Sigmoid colon (tissue), 4 donors: ENCODE results near the gene IL36RN.

Experiments
- CTCF ChIP-seq, 4 experiments: fragments of 450-650 bp in 3 of 4; fragments of 200-600 bp in 1 of 4; IDR thresholded peaks; one replicate each; pipeline ENCODE4 v1.5.1; 2016 to 2019; ENCODE audit warnings: antibody characterized with exemption in 4 of 4, mild to moderate bottlenecking in 3 of 4, moderate library complexity in 2 of 4
- POLR2A ChIP-seq, 2 donors: fragments of 450-650 bp; IDR thresholded peaks; one replicate each; pipeline ENCODE4 v1.6.1; 2016; ENCODE audit warnings: antibody characterized with exemption in 2 of 2, mild to moderate bottlenecking in 2 of 2, moderate library complexity in 2 of 2
- POLR2AphosphoS5 ChIP-seq, 4 donors: sonication (generic); formaldehyde crosslinking; IDR thresholded peaks; one replicate each; pipeline ENCODE4 v1.6.1; 2017; ENCODE audit warnings: antibody characterized with exemption in 4 of 4

GRCh38 chr2:113085542-113085941 lies 26.5 kb downstream of the IL36RN start:
- TF ChIP-seq CTCF (IDR thresholded peaks at IDR 0.05) (no peak), POLR2AphosphoS5 (IDR thresholded peaks at IDR 0.05) (no peak), POLR2A (IDR thresholded peaks at IDR 0.05) (no peak)
